Endothelial cell of umbilical vein (primary cell): Measurements from ENCODE around the gene TRNT1.

Experiments
- EZH2 ChIP-seq: IDR thresholded peaks from 2 replicates; pipeline ENCODE4 v1.6.1; 2012; ENCODE audit warnings: borderline replicate concordance, low read depth, mild to moderate bottlenecking, moderate library complexity, low read length, inconsistent platforms; ENCODE audit not compliant: severe bottlenecking
- FOS ChIP-seq: IDR thresholded peaks from 2 replicates; pipeline ENCODE4 v1.6.1; 2011; ENCODE audit warnings: mild to moderate bottlenecking, low read length, moderate library complexity, borderline replicate concordance; ENCODE audit not compliant: insufficient read depth
- JUN ChIP-seq: IDR thresholded peaks from 2 replicates; pipeline ENCODE4 v1.6.1; 2011; ENCODE audit warnings: borderline replicate concordance, low read depth; ENCODE audit not compliant: insufficient read length, insufficient read depth
- MYC ChIP-seq: IDR thresholded peaks from one replicate; pipeline ENCODE4 v1.6.1; 2011; ENCODE audit warnings: mild to moderate bottlenecking, low read depth, low read length
- POLR2A ChIP-seq: IDR thresholded peaks from 2 replicates; pipeline ENCODE4 v1.6.1; 2012; ENCODE audit warnings: low read depth, mild to moderate bottlenecking, control low read depth, low read length
- POLR2AphosphoS5 ChIP-seq: IDR thresholded peaks from 2 replicates; pipeline ENCODE4 v1.6.1; 2012; ENCODE audit warnings: low read depth, mild to moderate bottlenecking, control low read depth, low read length, moderate library complexity; ENCODE audit not compliant: insufficient read depth
- TF ChIP-seq, protein P1 (sequence below), 2 donors: IDR thresholded peaks; 1 replicate in 1 of 2; 2 replicates in 1 of 2; pipeline ENCODE4 v1.5.1; 2011; ENCODE audit warnings: low read length in 2 of 2, mild to moderate bottlenecking in 2 of 2, moderate library complexity in 2 of 2, control low read depth in 1 of 2, inconsistent platforms in 1 of 2, low read depth in 1 of 2; ENCODE audit not compliant: insufficient read depth in 1 of 2; ENCODE audit errors: extremely low read depth in 1 of 2
- TF ChIP-seq, protein P2 (sequence below): IDR thresholded peaks from 2 replicates; pipeline ENCODE4 v1.6.1; 2011; ENCODE audit not compliant: insufficient read depth, insufficient read length

DNA sequence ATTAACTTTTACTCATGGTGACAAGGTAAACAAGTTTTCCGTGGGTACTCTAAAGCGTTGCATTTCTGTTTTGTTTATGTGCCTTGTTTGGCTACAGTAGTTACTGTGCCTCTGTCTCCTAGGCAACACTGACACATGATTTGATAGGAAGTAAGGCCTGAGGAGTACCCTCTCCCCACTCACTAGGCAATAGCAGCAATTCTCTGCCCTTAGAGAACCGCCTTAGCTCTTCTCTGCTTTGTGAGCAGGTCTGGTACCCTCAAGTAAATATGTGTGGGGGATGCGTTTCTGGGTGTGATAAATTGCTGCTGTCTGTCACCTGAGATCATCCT lies 16.5 kb upstream of the TRNT1 start, which contains the start of gene IL5RA:
- TF ChIP-seq POLR2AphosphoS5 (no peak), POLR2A (no peak), EZH2 (no peak), FOS (no peak), JUN (no peak), MYC (no peak)
- TF ChIP-seq, protein P1, sequence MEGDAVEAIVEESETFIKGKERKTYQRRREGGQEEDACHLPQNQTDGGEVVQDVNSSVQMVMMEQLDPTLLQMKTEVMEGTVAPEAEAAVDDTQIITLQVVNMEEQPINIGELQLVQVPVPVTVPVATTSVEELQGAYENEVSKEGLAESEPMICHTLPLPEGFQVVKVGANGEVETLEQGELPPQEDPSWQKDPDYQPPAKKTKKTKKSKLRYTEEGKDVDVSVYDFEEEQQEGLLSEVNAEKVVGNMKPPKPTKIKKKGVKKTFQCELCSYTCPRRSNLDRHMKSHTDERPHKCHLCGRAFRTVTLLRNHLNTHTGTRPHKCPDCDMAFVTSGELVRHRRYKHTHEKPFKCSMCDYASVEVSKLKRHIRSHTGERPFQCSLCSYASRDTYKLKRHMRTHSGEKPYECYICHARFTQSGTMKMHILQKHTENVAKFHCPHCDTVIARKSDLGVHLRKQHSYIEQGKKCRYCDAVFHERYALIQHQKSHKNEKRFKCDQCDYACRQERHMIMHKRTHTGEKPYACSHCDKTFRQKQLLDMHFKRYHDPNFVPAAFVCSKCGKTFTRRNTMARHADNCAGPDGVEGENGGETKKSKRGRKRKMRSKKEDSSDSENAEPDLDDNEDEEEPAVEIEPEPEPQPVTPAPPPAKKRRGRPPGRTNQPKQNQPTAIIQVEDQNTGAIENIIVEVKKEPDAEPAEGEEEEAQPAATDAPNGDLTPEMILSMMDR (IDR thresholded peaks at IDR 0.05; ENCODE audit: extremely low read depth in 1 of 2, insufficient read depth in 1 of 2, low read depth in 1 of 2, low read length in 2 of 2): no peak
- TF ChIP-seq, protein P2, sequence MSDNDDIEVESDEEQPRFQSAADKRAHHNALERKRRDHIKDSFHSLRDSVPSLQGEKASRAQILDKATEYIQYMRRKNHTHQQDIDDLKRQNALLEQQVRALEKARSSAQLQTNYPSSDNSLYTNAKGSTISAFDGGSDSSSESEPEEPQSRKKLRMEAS: no peak
